Small intestine (tissue), 7 donors: ENCODE measurements around the gene RAB40B. TPM values are rescaled to one million over a fixed set of nuclear protein-coding genes. Genes with fewer than 3 reads are reported as not detected.

Experiments used
- DNase-seq, 2 donors: peaks; one replicate each; pipeline versions ENCODE4 v3.0.0 to v3.0.0-alpha.2; 2013
- FAIRE-seq: peaks from 2 replicates; lab custom pipeline; 2012; peaks lifted over from hg19 to GRCh38; lab: Jason Lieb, UNC
- H3K27ac ChIP-seq, 3 donors: one replicate each; pipeline ENCODE4 v1.5.1; 2013; ENCODE audit warnings: low read length in 2 of 3, mild to moderate bottlenecking in 2 of 3, control low read depth in 1 of 3, inconsistent platforms in 1 of 3, low read depth in 1 of 3, moderate library complexity in 1 of 3
- H3K27me3 ChIP-seq, 3 donors: one replicate each; pipeline ENCODE4 v1.6.1; 2013; ENCODE audit warnings: low read length in 3 of 3, inconsistent platforms in 1 of 3; ENCODE audit not compliant: control insufficient read depth in 3 of 3, insufficient read depth in 3 of 3
- H3K36me3 ChIP-seq, 3 donors: one replicate each; pipeline ENCODE4 v1.6.1; 2013; ENCODE audit warnings: low read length in 3 of 3, inconsistent platforms in 1 of 3, low read depth in 1 of 3, mild to moderate bottlenecking in 1 of 3, moderate library complexity in 1 of 3; ENCODE audit not compliant: control insufficient read depth in 3 of 3, insufficient read depth in 2 of 3
- H3K4me1 ChIP-seq, 3 donors: one replicate each; pipeline ENCODE4 v1.6.1; 2013; ENCODE audit warnings: low read length in 2 of 3, inconsistent platforms in 1 of 3, low read depth in 1 of 3, mild to moderate bottlenecking in 1 of 3, moderate library complexity in 1 of 3; ENCODE audit not compliant: control insufficient read depth in 3 of 3, insufficient read depth in 2 of 3
- H3K4me3 ChIP-seq, 3 donors: one replicate each; pipeline ENCODE4 v1.5.1; 2013; ENCODE audit warnings: low read length in 3 of 3, control low read depth in 1 of 3, inconsistent platforms in 1 of 3, low read depth in 1 of 3, mild to moderate bottlenecking in 1 of 3, moderate library complexity in 1 of 3
- H3K9me3 ChIP-seq, 2 donors: one replicate each; pipeline ENCODE4 v1.6.1; 2013; ENCODE audit warnings: low read depth in 1 of 2, low read length in 1 of 2; ENCODE audit not compliant: control insufficient read depth in 2 of 2, insufficient read depth in 1 of 2
- WGBS, 3 donors: extraction: QIAGEN DNeasy Blood & Tissue Kit; methylation state at CpG; one replicate each; pipeline ENCODE4 v1.1.7; 2013; 5-methylcytosine and 5-hydroxymethylcytosine counted together
- polyA plus RNA-seq, 4 donors: library from polyadenylated mRNA; stranded (reverse) in 3 of 4; unstranded in 1 of 4; fragments of 200-250 nt in 3 of 4; fragments of 120-200 nt in 1 of 4; gene quantifications; one replicate each; pipeline versions ENCODE4 v1.2.1 to v1.2.3, GENCODE V29; 2013
- donor health status: healthy with polysubstance abuse.
- donor health status: control.
- donor health status: control.
- donor health status: Bipolar disorder and iron deficiency.
- donor health status: healthy.

Gene RAB40B
- polyA plus RNA-seq, 4 donors: 8.1 to 24.5 (median 13.9) TPM

- Histone ChIP-seq H3K36me3 (no peaks in the 10 kb centered on the region), H3K9me3 (peaks cover 0 to 2% of the 10 kb centered on the region in 2 donors), H3K27ac (no peak overlapping the region), H3K27me3 (no peaks in the 10 kb centered on the region), H3K4me3 (no peak overlapping the region), H3K4me1 (peaks cover 0 to 34% (median 3%) of the 10 kb centered on the region in 3 donors)
- DNase-seq (no peak), FAIRE-seq (no peak)
- 90 to 95% (median 93%) methylated on average over 18 of the region's 18 CpGs for WGBS, 3 donors
These were observed 7.3 kb upstream of the RAB40B start for GRCh38 chr17:82705756-82706155.

GRCh38 chr17:82704886-82705285 lies 6.4 kb upstream of the RAB40B start:
- Histone ChIP-seq H3K36me3 (no peaks in the 10 kb centered on the region), H3K4me1 (peaks cover 0 to 34% (median 3%) of the 10 kb centered on the region in 3 donors), H3K27me3 (no peaks in the 10 kb centered on the region), H3K4me3 (no peak overlapping the region), H3K27ac (peak overlapping the region in 2 of 3 donors; percentile 69 to 89), H3K9me3 (no peaks in the 10 kb centered on the region)
- DNase-seq: no peak
- no peak for FAIRE-seq
- 57 to 78% (median 76%) methylated on average over 13 of the region's 13 CpGs for WGBS, 3 donors

- WGBS, 3 donors: 14 to 56% (median 45%) methylated on average over 38 of the region's 38 CpGs
- DNase-seq (peak; percentile 92 to 97), FAIRE-seq (no peak)
- no peaks in the 10 kb centered on the region for H3K27me3 ChIP-seq
- H3K9me3 ChIP-seq: no peaks in the 10 kb centered on the region
- H3K27ac ChIP-seq: peak overlapping the region; percentile 74 to 89 (median 89)
- H3K36me3 ChIP-seq: no peaks in the 10 kb centered on the region
- H3K4me3 ChIP-seq: peak overlapping the region in 2 of 3 donors; percentile 22 to 34
- H3K4me1 ChIP-seq: peaks cover 0 to 34% (median 3%) of the 10 kb centered on the region in 3 donors
These were observed 5.7 kb upstream of the RAB40B start for GRCh38 chr17:82703935-82704865.

GRCh38 chr17:82703036-82703745 lies 4.7 kb upstream of the RAB40B start:
- H3K36me3 ChIP-seq: no peaks in the 10 kb centered on the region
- no peaks in the 10 kb centered on the region for H3K9me3 ChIP-seq
- H3K4me3 ChIP-seq: peak overlapping the region in 1 of 3 donors; percentile 34
- FAIRE-seq (no peak), DNase-seq (no peak)
- 76 to 78% (median 78%) methylated on average over 22 to 26 of the region's 26 CpGs for WGBS, 3 donors
- no peaks in the 10 kb centered on the region for H3K27me3 ChIP-seq
- H3K27ac ChIP-seq: peak overlapping the region; percentile 61 to 74 (median 65)
- peaks cover 0 to 34% (median 3%) of the 10 kb centered on the region in 3 donors for H3K4me1 ChIP-seq

- H3K4me3 ChIP-seq: peak overlapping the region in 1 of 3 donors; percentile 18
- peaks cover 0 to 38% (median 3%) of the 10 kb centered on the region in 3 donors for H3K4me1 ChIP-seq
- no peaks in the 10 kb centered on the region for H3K36me3 ChIP-seq
- WGBS, 3 donors: 19 to 48% (median 44%) methylated on average over 17 to 20 of the region's 20 CpGs
- peak; percentile 53 to 76 for DNase-seq
- no peaks in the 10 kb centered on the region for H3K27me3 ChIP-seq
- FAIRE-seq: no peak
- peak overlapping the region; percentile 61 to 74 (median 65) for H3K27ac ChIP-seq
- H3K9me3 ChIP-seq: no peaks in the 10 kb centered on the region
These were observed 3.9 kb upstream of the RAB40B start for GRCh38 chr17:82702231-82702927.

GRCh38 chr17:82699551-82699950 lies 1.1 kb upstream of the RAB40B start:
- DNase-seq (no peak), FAIRE-seq (no peak)
- peaks cover 0 to 15% of the 10 kb centered on the region in 2 donors for H3K9me3 ChIP-seq
- 76 to 83% (median 78%) methylated on average over 13 of the region's 13 CpGs for WGBS, 3 donors
- H3K36me3 ChIP-seq: peaks cover 0 to 8% (median 0%) of the 10 kb centered on the region in 3 donors
- H3K4me1 ChIP-seq: peaks cover 0 to 37% (median 3%) of the 10 kb centered on the region in 3 donors
- H3K27ac ChIP-seq: no peak overlapping the region
- peak overlapping the region in 1 of 3 donors; percentile 54 for H3K4me3 ChIP-seq
- H3K27me3 ChIP-seq: peaks cover 0 to 2% (median 0%) of the 10 kb centered on the region in 3 donors

GRCh38 chr17:82698974-82699442 lies 510 bp upstream of the RAB40B start:
- no peak for DNase-seq
- no peak for FAIRE-seq
- H3K4me3 ChIP-seq: peak overlapping the region; percentile 52 to 56 (median 54)
- H3K4me1 ChIP-seq: peaks cover 0 to 32% (median 3%) of the 10 kb centered on the region in 3 donors
- WGBS, 3 donors: 2 to 7% (median 6%) methylated on average over 32 to 45 of the region's 45 CpGs
- H3K27me3 ChIP-seq: peaks cover 0 to 2% (median 0%) of the 10 kb centered on the region in 3 donors
- peaks cover 0 to 20% of the 10 kb centered on the region in 2 donors for H3K9me3 ChIP-seq
- peak overlapping the region; percentile 28 to 53 (median 49) for H3K27ac ChIP-seq
- peaks cover 0 to 11% (median 0%) of the 10 kb centered on the region in 3 donors for H3K36me3 ChIP-seq
